Esophagus muscularis mucosa (tissue), 4 donors: ENCODE measurements around the gene MTA2. TPM values are rescaled to one million over a fixed set of nuclear protein-coding genes. Genes with fewer than 3 reads are reported as not detected.

Experiments used
- DNase-seq: peaks from one replicate; pipeline ENCODE4 v3.0.0-alpha.2; 2017; ENCODE audit errors: extremely low spot score
- H3K27ac ChIP-seq, 4 donors: fragments of 200-600 bp; sonication (generic); replicated peaks in 1 of 4; 1 replicate in 3 of 4; 2 replicates in 1 of 4; pipeline ENCODE4 v1.5.1; 2016 to 2019; ENCODE audit warnings: mild to moderate bottlenecking in 1 of 4
- H3K27me3 ChIP-seq, 4 donors: fragments of 200-600 bp; sonication (generic); one replicate each; pipeline versions ENCODE4 v1.5.1 to v1.6.0; 2016 to 2019
- H3K36me3 ChIP-seq, 4 donors: fragments of 200-600 bp; sonication (generic); one replicate each; pipeline ENCODE4 v1.5.1; 2016 to 2019
- H3K4me1 ChIP-seq, 4 donors: fragments of 200-600 bp; sonication (generic); one replicate each; pipeline ENCODE4 v1.5.1; 2016 to 2019
- H3K4me3 ChIP-seq, 4 donors: fragments of 200-600 bp; sonication (generic); 1 replicate in 2 of 4; 2 replicates in 2 of 4; pipeline ENCODE4 v1.5.1; 2016 to 2019; ENCODE audit warnings: mild to moderate bottlenecking in 4 of 4, moderate library complexity in 1 of 4
- H3K9me3 ChIP-seq, 4 donors: fragments of 200-600 bp; sonication (generic); 1 replicate in 3 of 4; 2 replicates in 1 of 4; pipeline ENCODE4 v1.5.1; 2016 to 2019
- CTCF ChIP-seq, 3 experiments: fragments of 200-600 bp in 2 of 3; fragments of 450-650 bp in 1 of 3; sonication (generic) in 2 of 3; IDR thresholded peaks; one replicate each; pipeline ENCODE4 v1.5.1; 2017 to 2019; ENCODE audit warnings: antibody characterized with exemption in 3 of 3, mild to moderate bottlenecking in 2 of 3, moderate library complexity in 1 of 3
- EP300 ChIP-seq: sonication (generic); formaldehyde crosslinking; IDR thresholded peaks from one replicate; pipeline ENCODE4 v1.6.1; 2017; ENCODE audit warnings: antibody characterized with exemption
- POLR2A ChIP-seq: fragments of 450-650 bp; IDR thresholded peaks from one replicate; pipeline ENCODE4 v1.6.1; 2017; ENCODE audit warnings: antibody characterized with exemption, moderate library complexity, mild to moderate bottlenecking, low read depth
- POLR2AphosphoS5 ChIP-seq, 2 donors: sonication (generic); formaldehyde crosslinking; IDR thresholded peaks; one replicate each; pipeline ENCODE4 v1.6.1; 2017; ENCODE audit warnings: antibody characterized with exemption in 2 of 2
- WGBS: methylation state at CpG from one replicate; pipeline ENCODE4 v1.1.5; 2018; 5-methylcytosine and 5-hydroxymethylcytosine counted together
- intact Hi-C: fragments of 100-400 bp; cut with DNase I; formaldehyde crosslinking; loops from one replicate; pipeline ENCODE4 v1.15.1; 2023
- total RNA-seq, 4 donors: library from RNA; depleted of rRNA; stranded (reverse); fragments of >200 nt; gene quantifications; one replicate each; pipeline versions ENCODE4 v1.1.0 to v1.2.1, GENCODE V29; 2016

MTA2 gene
- total RNA-seq, 4 donors from 2014 or later = 60.2 to 91.4 (median 88.3) TPM

DNA sequence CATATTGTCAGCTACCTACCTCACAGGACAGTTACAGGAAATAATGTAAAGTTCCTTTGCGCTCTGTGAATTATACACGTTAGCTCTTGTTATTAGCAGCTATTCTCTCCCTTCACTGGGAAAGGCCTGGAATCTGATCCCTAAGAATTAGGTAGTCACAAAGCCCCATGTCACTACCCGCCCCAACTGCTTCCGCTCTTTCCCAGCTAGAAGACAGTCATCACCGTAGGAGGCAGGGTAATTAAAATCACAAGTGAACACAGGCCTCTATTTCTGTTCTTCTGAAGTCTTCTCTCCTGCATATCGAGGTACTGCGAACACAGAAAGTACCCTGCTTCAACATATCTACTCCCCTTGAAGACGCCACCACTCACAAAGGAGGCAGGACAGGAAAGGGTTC lies 42.5 kb downstream of the MTA2 start:
- Histone ChIP-seq H3K9me3 (no peaks in the 10 kb centered on the region), H3K4me1 (peaks cover 53 to 92% (median 76%) of the 10 kb centered on the region in 4 donors), H3K27me3 (no peaks in the 10 kb centered on the region), H3K4me3 (peak overlapping the region in 1 of 4 donors; percentile 36), H3K36me3 (peaks cover 11 to 52% (median 49%) of the 10 kb centered on the region in 4 donors), H3K27ac (peak overlapping the region; percentile 88 to 97 (median 94))
- no peak for DNase-seq
- no peak for TF ChIP-seq CTCF (IDR thresholded peaks at IDR 0.05)
- TF ChIP-seq POLR2A = no peak
- no peak for TF ChIP-seq POLR2AphosphoS5 (IDR thresholded peaks at IDR 0.05)
- no peak for TF ChIP-seq EP300
- 89% methylated on average over 8 of the region's 8 CpGs for WGBS
- intact Hi-C loops = loop anchor here (2.0 kb wide), 1 partner anchor 14 kb away; no protein-coding TSS in a partner anchor

GRCh38 chr11:62558669-62559068 lies 43.0 kb downstream of the MTA2 start:
- 87% methylated on average over 9 of the region's 9 CpGs for WGBS
- intact Hi-C loops = loop anchor here (2.0 kb wide), 1 partner anchor 14 kb away; no protein-coding TSS in a partner anchor
- peaks cover 59 to 98% (median 82%) of the 10 kb centered on the region in 4 donors for H3K4me1 ChIP-seq
- H3K27ac ChIP-seq = peak overlapping the region; percentile 88 to 97 (median 94)
- H3K9me3 ChIP-seq = no peaks in the 10 kb centered on the region
- no peak overlapping the region for H3K4me3 ChIP-seq
- no peak for DNase-seq
- H3K27me3 ChIP-seq = no peaks in the 10 kb centered on the region
- no peak for TF ChIP-seq CTCF (IDR thresholded peaks at IDR 0.05)
- no peak for TF ChIP-seq POLR2A
- TF ChIP-seq EP300 = no peak
- no peak for TF ChIP-seq POLR2AphosphoS5 (IDR thresholded peaks at IDR 0.05)
- peaks cover 11 to 47% (median 45%) of the 10 kb centered on the region in 4 donors for H3K36me3 ChIP-seq

- Histone ChIP-seq H3K36me3 (peaks cover 11 to 32% (median 29%) of the 10 kb centered on the region in 4 donors), H3K4me3 (peak overlapping the region in 3 of 4 donors; percentile 21 to 32 (median 27)), H3K27me3 (no peaks in the 10 kb centered on the region), H3K27ac (peak overlapping the region; percentile 93 to 97 (median 95)), H3K4me1 (peaks cover 73 to 99% (median 95%) of the 10 kb centered on the region in 4 donors), H3K9me3 (no peaks in the 10 kb centered on the region)
- TF ChIP-seq EP300 (no peak), POLR2AphosphoS5 (IDR thresholded peaks at IDR 0.05) (no peak), CTCF (IDR thresholded peaks at IDR 0.05) (no peak), POLR2A (no peak)
- no peak for DNase-seq
- WGBS = 39% methylated on average over 3 of the region's 3 CpGs
- intact Hi-C loops = no loop called here
Measured at GRCh38 chr11:62556875-62557631, 44.6 kb downstream of the MTA2 start.

- peaks cover 81 to 100% (median 96%) of the 10 kb centered on the region in 4 donors for H3K4me1 ChIP-seq
- TF ChIP-seq EP300 (no peak), CTCF (IDR thresholded peaks at IDR 0.05) (no peak), POLR2AphosphoS5 (IDR thresholded peaks at IDR 0.05) (peak in 1 of 2 donors; percentile 71), POLR2A (no peak)
- WGBS = 5% methylated on average over 12 of the region's 14 CpGs
- DNase-seq = peak; percentile 97
- peaks cover 11 to 27% (median 24%) of the 10 kb centered on the region in 4 donors for H3K36me3 ChIP-seq
- peak overlapping the region; percentile 93 to 97 (median 95) for H3K27ac ChIP-seq
- no peaks in the 10 kb centered on the region for H3K27me3 ChIP-seq
- intact Hi-C loops = no loop called here
- peak overlapping the region; percentile 21 to 32 (median 29) for H3K4me3 ChIP-seq
- no peaks in the 10 kb centered on the region for H3K9me3 ChIP-seq
Measured at GRCh38 chr11:62556108-62556874, 45.4 kb downstream of the MTA2 start.
